Measurements from ENCODE around the gene S100A5.

GRCh38 chr1:153527023-153527682 lies 13.6 kb downstream of the S100A5 start:
- TF ChIP-seq TCF7L2 (IDR thresholded peaks at IDR 0.05; ENCODE audit: borderline replicate concordance, extremely low read depth, insufficient read depth, insufficient read length), result no peak
- TF ChIP-seq POLR2A (IDR thresholded peaks at IDR 0.05; ENCODE audit: borderline replicate concordance, extremely low read depth, insufficient read depth, insufficient read length), result no peak
- no peak for TF ChIP-seq MAX (IDR thresholded peaks at IDR 0.05)
- TF ChIP-seq YY1 (IDR thresholded peaks at IDR 0.05; ENCODE audit: extremely low read depth, insufficient replicate concordance, low read depth, low read length), result no peak
- TF ChIP-seq RAD21 (IDR thresholded peaks at IDR 0.05; ENCODE audit: low read depth), result no peak
- no peak for TF ChIP-seq REST (IDR thresholded peaks at IDR 0.05; ENCODE audit: low read depth)
- TF ChIP-seq EZH2phosphoT487 (IDR thresholded peaks at IDR 0.05; ENCODE audit: borderline replicate concordance), result no peak
